BJ (cell line): ENCODE data around the gene ZNF586. TPM values are rescaled to one million over a fixed set of nuclear protein-coding genes. Genes with fewer than 3 reads are reported as not detected.

Experiments used
- CTCF ChIA-PET: fragments of 350-600 bp; formaldehyde crosslinking; extraction: SDS; loops from one replicate; lab custom pipeline; 2021; ENCODE audit warnings: antibody characterized with exemption, inconsistent platforms; lab: Yijun Ruan, JAX
- POLR2A ChIA-PET: fragments of 300-600 bp; sonication (Branson Sonifier 250); formaldehyde crosslinking; extraction: SDS; loops from one replicate; lab custom pipeline; 2021; ENCODE audit warnings: antibody characterized with exemption; lab: Charles Lee
- DNase-seq: peaks from one replicate; pipeline ENCODE4 v3.0.0-alpha.2; 2011; ENCODE audit warnings: low read depth
- H3K27me3 ChIP-seq: 2 replicates; pipeline ENCODE4 v1.6.0; 2011; ENCODE audit warnings: low read length; ENCODE audit not compliant: control insufficient read depth, insufficient read depth
- H3K36me3 ChIP-seq: 2 replicates; pipeline ENCODE4 v1.5.1; 2011; ENCODE audit warnings: low read length; ENCODE audit not compliant: control insufficient read depth, insufficient read depth
- H3K4me3 ChIP-seq: 2 replicates; pipeline ENCODE4 v1.5.1; 2011; ENCODE audit warnings: low read depth, mild to moderate bottlenecking, control low read depth, low read length
- CTCF ChIP-seq: IDR thresholded peaks from 2 replicates; pipeline ENCODE4 v1.5.1; 2011; ENCODE audit warnings: low read depth, mild to moderate bottlenecking, control low read depth, inconsistent platforms, low read length, moderate library complexity; ENCODE audit not compliant: insufficient read depth
- polyA plus RNA-seq: library from polyadenylated mRNA; depleted of rRNA; stranded (reverse); fragments of >200 nt; gene quantifications from 2 replicates; pipeline ENCODE4 v1.2.3, GENCODE V29; 2011

Gene ZNF586
- polyA plus RNA-seq, 1 experiment, result 3.9 TPM

- no peaks in the 10 kb centered on the region for H3K27me3 ChIP-seq
- no peak for TF ChIP-seq CTCF
- ChIA-PET CTCF (no interaction called here), POLR2A (no interaction called here)
- no peak for DNase-seq
- peaks cover 14% of the 10 kb centered on the region for H3K36me3 ChIP-seq
- no peak overlapping the region for H3K4me3 ChIP-seq
Observed at GRCh38 chr19:57778336-57778735, 8.9 kb downstream of the ZNF586 start.

GRCh38 chr19:57779220-57779845 is 9.9 kb downstream of the ZNF586 start:
- Histone ChIP-seq H3K4me3 (no peak overlapping the region), H3K36me3 (peaks cover 11% of the 10 kb centered on the region), H3K27me3 (no peaks in the 10 kb centered on the region)
- no peak for TF ChIP-seq CTCF
- no peak for DNase-seq
- ChIA-PET CTCF (interaction anchor here (1.4 kb wide), 1 partner anchor 41 kb away, joined by 3 read pairs; no protein-coding TSS in a partner anchor), POLR2A (interaction anchor here (0.6 kb wide), 1 partner anchor 12 kb away, joined by 4 read pairs; no protein-coding TSS in a partner anchor)

- DNase-seq, result no peak
- no peak overlapping the region for H3K4me3 ChIP-seq
- ChIA-PET CTCF (no interaction called here), POLR2A (no interaction called here)
- no peaks in the 10 kb centered on the region for H3K27me3 ChIP-seq
- TF ChIP-seq CTCF, result no peak
- peaks cover 10% of the 10 kb centered on the region for H3K36me3 ChIP-seq
Observed at GRCh38 chr19:57786286-57786685, 16.8 kb downstream of the ZNF586 start.

- no peak for DNase-seq
- CTCF ChIA-PET, result no interaction called here
- H3K27me3 ChIP-seq, result no peaks in the 10 kb centered on the region
- POLR2A ChIA-PET, result no interaction called here
- H3K36me3 ChIP-seq, result peaks cover 10% of the 10 kb centered on the region
- no peak overlapping the region for H3K4me3 ChIP-seq
- TF ChIP-seq CTCF, result no peak
Observed at GRCh38 chr19:57786906-57787305, 17.4 kb downstream of the ZNF586 start.

- DNase-seq, result no peak
- CTCF ChIA-PET, result interaction anchor here (0.7 kb wide), 1 partner anchor 12 kb away, joined by 3 read pairs; no protein-coding TSS in a partner anchor
- Histone ChIP-seq H3K27me3 (no peaks in the 10 kb centered on the region), H3K4me3 (no peak overlapping the region), H3K36me3 (peaks cover 10% of the 10 kb centered on the region)
- no peak for TF ChIP-seq CTCF
- POLR2A ChIA-PET, result no interaction called here
Observed at GRCh38 chr19:57788114-57788692, 18.7 kb downstream of the ZNF586 start.
